K562 (cell line): ENCODE results near the gene ST6GALNAC2.

Source experiments
- BRD4 ChIP-seq: fragments of 200-600 bp; sonication (generic); IDR thresholded peaks from 2 replicates; pipeline ENCODE4 v1.6.1; 2017; ENCODE audit warnings: inconsistent platforms
- CTCF ChIP-seq, 3 experiments: IDR thresholded peaks in 2 of 3; conservative IDR thresholded peaks in 1 of 3; 2 replicates each; pipeline ENCODE4 v1.5.1; 2011 to 2012; ENCODE audit warnings: low read length in 3 of 3, mild to moderate bottlenecking in 3 of 3, control low read depth in 2 of 3, improper control_type of control experiment in 1 of 3, inconsistent platforms in 1 of 3, low read depth in 1 of 3, mixed read lengths in 1 of 3, moderate library complexity in 1 of 3; ENCODE audit not compliant: insufficient read depth in 2 of 3
- ELF4 ChIP-seq: fragments of 450-650 bp; formaldehyde crosslinking; IDR thresholded peaks from 2 replicates; pipeline ENCODE4 v1.4.0; 2022; ENCODE audit warnings: missing genetic modification characterization
- EP300 ChIP-seq: IDR thresholded peaks from 2 replicates; pipeline ENCODE4 v1.6.1; 2012; ENCODE audit warnings: low read length, improper control_type of control experiment
- FOXP4 ChIP-seq: sonication (generic); formaldehyde crosslinking; IDR thresholded peaks from 2 replicates; pipeline ENCODE4 v1.8.0; 2022; ENCODE audit warnings: mild to moderate bottlenecking, missing genetic modification reagents, borderline replicate concordance
- MAFK ChIP-seq: IDR thresholded peaks from 2 replicates; pipeline ENCODE4 v1.6.1; 2011; ENCODE audit warnings: low read length, improper control_type of control experiment
- MCM5 ChIP-seq: fragments of 450-650 bp; IDR thresholded peaks from 2 replicates; pipeline ENCODE4 v1.6.1; 2016; ENCODE audit warnings: low read depth
- POLR2A ChIP-seq: fragments of 450-650 bp; conservative IDR thresholded peaks from 2 replicates; pipeline ENCODE4 v1.6.1; 2016
- SLC30A9 ChIP-seq: fragments of 250-450 bp; sonication (Bioruptor Pico); IDR thresholded peaks from 2 replicates; pipeline ENCODE4 v1.8.0; 2022; ENCODE audit warnings: mild to moderate bottlenecking, moderate library complexity
- ZBTB9 ChIP-seq: fragments of 450-650 bp; formaldehyde crosslinking; IDR thresholded peaks from 2 replicates; pipeline ENCODE4 v1.4.0; 2020; ENCODE audit warnings: mild to moderate bottlenecking, moderate library complexity
- ZNF175 ChIP-seq: fragments of 200-800 bp; sonication (Bioruptor generic); IDR thresholded peaks from 2 replicates; pipeline ENCODE4 v1.6.1; 2016; ENCODE audit warnings: low read depth, mild to moderate bottlenecking, missing genetic modification characterization, missing compliant biosample characterization
- ZNF398 ChIP-seq: fragments of 250-450 bp; sonication (Bioruptor Pico); IDR thresholded peaks from 2 replicates; pipeline ENCODE4 v1.8.0; 2021; ENCODE audit warnings: moderate library complexity, mild to moderate bottlenecking, inconsistent platforms

GRCh38 chr17:76544546-76545365 lies 40.9 kb downstream of the ST6GALNAC2 start:
- TF ChIP-seq ELF4 (CRISPR knock-in tag): no peak
- TF ChIP-seq SLC30A9 (CRISPR knock-in tag): no peak
- no peak for TF ChIP-seq ZNF175 (CRISPR knock-in tag)
- TF ChIP-seq CTCF (IDR thresholded peaks at IDR 0.05 in 2 of 3, conservative IDR thresholded peaks at IDR 0.05 in 1 of 3; ENCODE audit: insufficient read depth in 2 of 3, low read depth in 1 of 3, low read length in 3 of 3): no peak
- no peak for TF ChIP-seq ZNF398
- no peak for TF ChIP-seq MAFK
- TF ChIP-seq FOXP4 (CRISPR knock-in tag): no peak
- TF ChIP-seq ZBTB9 (CRISPR knock-in tag): no peak
- TF ChIP-seq POLR2A: no peak
- TF ChIP-seq MCM5: no peak
- no peak for TF ChIP-seq EP300
- no peak for TF ChIP-seq BRD4
